ENCODE results near the gene CCR6. TPM values are rescaled to one million over a fixed set of nuclear protein-coding genes. Genes with fewer than 3 reads are reported as not detected.

The CCR6 gene
- total RNA-seq, 1 experiment from 2014 or later = not detected

DNA sequence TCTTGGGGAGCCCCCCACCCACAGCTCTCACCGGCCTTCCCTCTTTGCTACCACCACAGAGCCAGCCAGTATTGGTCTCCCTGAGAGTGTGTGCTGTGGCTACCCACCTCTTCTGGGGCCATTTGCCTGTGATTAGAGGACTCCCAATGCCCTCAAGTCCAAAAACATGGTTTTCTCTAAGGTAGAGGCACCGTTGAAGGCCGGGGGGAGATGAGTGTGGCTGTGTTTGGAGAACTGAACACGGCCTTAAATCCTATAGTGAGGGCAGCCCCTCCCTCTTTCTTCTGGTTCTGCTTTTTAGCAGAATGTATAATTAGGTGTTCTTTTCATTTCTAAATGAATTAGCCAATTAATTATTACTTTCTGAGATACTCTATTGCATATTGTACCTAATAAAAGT is 2.5 kb downstream of the CCR6 start:
- peaks cover 11% of the 10 kb centered on the region for H3K27me3 Mint-ChIP-seq (ENCODE audit: low read depth)
- Histone ChIP-seq H3K27me3 (ENCODE audit: insufficient read depth, low read length) (no peaks in the 10 kb centered on the region), H4K91ac (ENCODE audit: insufficient read length, low read depth, low read length) (no peak overlapping the region), H2AFZ (ENCODE audit: low read length) (no peak overlapping the region), H2BK12ac (ENCODE audit: insufficient read length, low read depth, low read length) (no peak overlapping the region), H3K14ac (ENCODE audit: insufficient read depth, low read length) (no peak overlapping the region), H3K56ac (ENCODE audit: insufficient read length, low read depth, low read length) (no peak overlapping the region), H3K79me1 (ENCODE audit: insufficient read depth, low read depth, low read length, poor library complexity, severe bottlenecking) (no peaks in the 10 kb centered on the region), H2BK20ac (ENCODE audit: low read depth, low read length, poor library complexity, severe bottlenecking) (no peak overlapping the region), H3K4me2 (ENCODE audit: insufficient read depth, insufficient read length, low read length) (no peak overlapping the region), H4K5ac (ENCODE audit: insufficient read length, low read depth, low read length) (no peak overlapping the region), H3K9me3 (ENCODE audit: control insufficient read depth, low read depth, low read length) (no peaks in the 10 kb centered on the region), H3K27ac (ENCODE audit: insufficient read length, low read depth, low read length) (no peak overlapping the region), H3T11ph (ENCODE audit: low read length) (no peak overlapping the region), H2AK5ac (ENCODE audit: insufficient read length, low read length) (no peak overlapping the region), H3K4ac (ENCODE audit: low read depth, low read length) (no peak overlapping the region), H3K18ac (ENCODE audit: insufficient read length, low read depth, low read length) (no peak overlapping the region), H3K79me2 (ENCODE audit: insufficient read depth, low read length) (no peaks in the 10 kb centered on the region), H2BK15ac (ENCODE audit: low read depth, low read length) (no peak overlapping the region), H3K9ac (ENCODE audit: extremely low read depth, insufficient read length, low read length) (no peak overlapping the region), H3K4me1 (ENCODE audit: insufficient read depth, low read length) (no peaks in the 10 kb centered on the region), H4K8ac (replicated peaks; ENCODE audit: insufficient read length, low read depth, low read length) (no peak overlapping the region), H3K23me2 (ENCODE audit: insufficient read length, low read depth, low read length, poor library complexity, severe bottlenecking) (no peaks in the 10 kb centered on the region), H2BK5ac (ENCODE audit: insufficient read length, low read length) (no peak overlapping the region), H2BK120ac (ENCODE audit: low read depth, low read length, poor library complexity, severe bottlenecking) (no peak overlapping the region), H4K20me1 (ENCODE audit: control insufficient read depth, insufficient read depth, insufficient read length) (no peaks in the 10 kb centered on the region), H3K23ac (ENCODE audit: insufficient read length, low read depth, low read length) (no peak overlapping the region)
- no peak overlapping the region for H3K27ac Mint-ChIP-seq
- no CpG with 5 or more reads among the region's 4 CpGs for WGBS (ENCODE audit: extremely low coverage, insufficient read length, low lambda C conversion rate)
- DNase-seq = no peak
- peaks cover 0 to 8% of the 10 kb centered on the region in 2 experiments; a peak in 2 of 5 replicates for H3K9me3 Mint-ChIP-seq
- H3K4me3 Mint-ChIP-seq = no peak overlapping the region
- TF ChIP-seq, protein P1, sequence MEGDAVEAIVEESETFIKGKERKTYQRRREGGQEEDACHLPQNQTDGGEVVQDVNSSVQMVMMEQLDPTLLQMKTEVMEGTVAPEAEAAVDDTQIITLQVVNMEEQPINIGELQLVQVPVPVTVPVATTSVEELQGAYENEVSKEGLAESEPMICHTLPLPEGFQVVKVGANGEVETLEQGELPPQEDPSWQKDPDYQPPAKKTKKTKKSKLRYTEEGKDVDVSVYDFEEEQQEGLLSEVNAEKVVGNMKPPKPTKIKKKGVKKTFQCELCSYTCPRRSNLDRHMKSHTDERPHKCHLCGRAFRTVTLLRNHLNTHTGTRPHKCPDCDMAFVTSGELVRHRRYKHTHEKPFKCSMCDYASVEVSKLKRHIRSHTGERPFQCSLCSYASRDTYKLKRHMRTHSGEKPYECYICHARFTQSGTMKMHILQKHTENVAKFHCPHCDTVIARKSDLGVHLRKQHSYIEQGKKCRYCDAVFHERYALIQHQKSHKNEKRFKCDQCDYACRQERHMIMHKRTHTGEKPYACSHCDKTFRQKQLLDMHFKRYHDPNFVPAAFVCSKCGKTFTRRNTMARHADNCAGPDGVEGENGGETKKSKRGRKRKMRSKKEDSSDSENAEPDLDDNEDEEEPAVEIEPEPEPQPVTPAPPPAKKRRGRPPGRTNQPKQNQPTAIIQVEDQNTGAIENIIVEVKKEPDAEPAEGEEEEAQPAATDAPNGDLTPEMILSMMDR (conservative IDR thresholded peaks at IDR 0.05) = no peak
- H3K36me3 Mint-ChIP-seq (ENCODE audit: insufficient read depth in 1 of 3, low read depth in 3 of 3) = peaks cover 0 to 3% (median 3%) of the 10 kb centered on the region in 3 experiments; a peak in 2 of 7 replicates
- peaks cover 6 to 17% of the 10 kb centered on the region in 2 experiments for H3K4me1 Mint-ChIP-seq
